HG03060 (cell line): Measurements from ENCODE around the gene STARD10.
"Not testable (repeated sequence)": the region's sequence is repeated elsewhere in the genome, so short reads cannot be mapped to it uniquely, and the experiment has no call there.

ENCODE experiments used
- ATAC-seq: cut with Tn5 transposase; IDR thresholded peaks from one replicate; pipeline ENCODE4 v1.9.1; 2021; ENCODE audit warnings: low read depth, moderate number of reproducible peaks; ENCODE audit not compliant: unreplicated experiment

The STARD10 gene

DNA sequence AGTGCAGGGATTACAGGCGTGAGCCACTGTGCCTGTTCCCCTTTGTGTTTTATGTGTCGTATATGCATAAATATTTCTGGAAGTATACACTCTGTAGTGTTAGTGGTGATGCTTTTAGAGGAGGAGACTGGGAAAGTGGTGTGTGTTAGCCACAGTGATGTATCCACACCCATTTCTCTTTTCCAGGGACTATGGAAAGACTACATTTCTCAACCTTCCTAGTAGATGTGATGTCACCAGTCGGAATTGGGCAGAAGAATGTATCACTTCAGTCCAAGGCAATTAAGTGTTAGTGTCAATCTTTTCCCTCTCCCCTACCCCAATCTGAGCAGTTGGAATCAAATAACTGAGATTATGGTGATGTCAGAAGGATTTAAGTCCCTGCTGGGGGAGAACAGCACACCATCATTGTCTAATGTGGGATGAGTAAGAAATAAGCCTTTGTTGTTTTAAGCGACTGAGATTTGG is 14.5 kb upstream of the STARD10 start:
- no peak for ATAC-seq

DNA sequence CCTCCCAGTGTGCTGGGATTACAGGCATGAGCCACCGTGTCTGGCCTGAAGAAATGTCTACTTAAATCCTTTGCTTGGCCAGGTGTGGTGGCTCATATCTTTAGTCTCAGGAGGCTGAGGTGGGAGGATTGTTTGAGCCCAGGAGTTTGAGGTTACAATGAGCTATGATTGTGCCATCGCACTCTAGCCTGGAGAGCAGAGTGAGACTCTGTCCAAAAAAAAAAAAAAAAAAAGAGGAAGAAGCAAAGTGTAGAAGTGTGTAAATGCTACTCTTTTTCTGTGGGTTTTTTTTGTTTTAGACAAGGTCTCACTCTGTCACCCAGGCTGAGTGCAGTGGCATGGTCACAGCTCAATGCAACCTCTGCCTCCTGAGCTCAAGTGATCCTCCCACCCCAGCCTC is 13.9 kb upstream of the STARD10 start:
- ATAC-seq = no peak

DNA sequence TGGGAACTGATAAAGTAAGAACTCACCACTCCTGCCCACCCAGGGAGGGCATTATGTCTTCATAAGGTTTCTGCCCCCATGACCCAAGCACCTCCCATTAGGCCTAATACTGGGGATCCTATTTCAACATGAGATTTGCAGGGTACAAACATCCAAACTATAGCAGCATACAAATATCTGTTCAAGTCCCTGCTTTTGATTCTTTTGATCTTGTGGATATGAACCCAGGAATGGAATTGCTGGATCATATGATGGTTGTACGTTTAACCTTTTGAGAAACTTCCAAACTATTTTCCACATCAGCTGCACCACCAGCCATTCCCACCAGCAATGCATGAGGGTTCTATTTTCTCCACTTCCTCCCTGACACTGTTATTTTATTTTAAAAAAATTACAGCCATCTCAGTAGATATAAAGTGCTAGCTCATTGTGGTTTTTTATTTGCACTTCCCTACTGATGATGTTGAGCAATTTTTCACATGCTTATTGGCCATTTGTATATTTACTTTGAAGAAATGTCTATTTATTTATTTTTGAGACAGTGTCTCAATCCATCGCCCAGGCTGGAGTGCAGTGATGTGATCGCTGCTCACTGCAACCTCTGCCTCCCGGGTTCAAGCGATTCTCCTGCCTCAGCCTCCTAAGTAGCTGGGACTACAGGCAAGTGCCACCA is 13.3 kb upstream of the STARD10 start:
- no peak for ATAC-seq

DNA sequence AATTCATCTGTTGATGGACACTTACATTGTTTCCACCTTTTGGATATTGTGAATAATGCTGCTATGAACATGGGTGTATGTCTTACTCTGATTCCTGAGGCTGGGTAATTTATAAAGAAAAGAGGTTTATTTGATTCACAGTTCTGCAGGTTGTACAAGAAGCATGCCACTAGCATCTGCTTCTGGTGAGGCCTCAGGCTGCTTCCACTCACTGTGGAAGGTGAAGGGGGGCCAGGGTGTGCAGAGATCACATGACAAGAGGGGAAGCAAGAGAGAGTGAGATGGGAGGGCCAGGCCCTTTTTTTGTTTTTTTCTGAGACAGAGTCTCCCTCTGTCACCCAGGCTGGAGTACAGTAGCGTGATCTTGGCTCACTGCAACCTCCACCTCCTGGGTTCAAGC is 12.5 kb upstream of the STARD10 start:
- ATAC-seq = not testable (repeated sequence)

DNA sequence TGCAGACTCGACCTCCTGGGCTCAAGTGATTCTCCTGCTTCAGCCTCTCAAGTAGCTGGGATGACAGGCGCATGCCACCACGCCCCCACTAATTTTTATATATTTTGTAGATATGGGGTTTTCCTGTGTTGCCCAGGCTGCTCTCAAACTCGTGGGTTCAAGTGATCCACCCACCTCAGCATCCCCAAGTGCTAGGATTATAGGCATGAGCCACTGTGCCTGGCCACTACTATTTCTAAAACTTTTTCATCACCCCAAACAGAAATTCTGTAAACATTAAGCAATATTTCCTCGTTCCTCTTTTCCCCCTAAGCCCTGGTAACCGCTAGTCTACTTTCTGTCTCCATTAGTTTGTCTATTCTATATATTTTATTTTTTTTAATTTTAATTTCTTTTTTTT is 11.4 kb upstream of the STARD10 start:
- ATAC-seq = no peak

DNA sequence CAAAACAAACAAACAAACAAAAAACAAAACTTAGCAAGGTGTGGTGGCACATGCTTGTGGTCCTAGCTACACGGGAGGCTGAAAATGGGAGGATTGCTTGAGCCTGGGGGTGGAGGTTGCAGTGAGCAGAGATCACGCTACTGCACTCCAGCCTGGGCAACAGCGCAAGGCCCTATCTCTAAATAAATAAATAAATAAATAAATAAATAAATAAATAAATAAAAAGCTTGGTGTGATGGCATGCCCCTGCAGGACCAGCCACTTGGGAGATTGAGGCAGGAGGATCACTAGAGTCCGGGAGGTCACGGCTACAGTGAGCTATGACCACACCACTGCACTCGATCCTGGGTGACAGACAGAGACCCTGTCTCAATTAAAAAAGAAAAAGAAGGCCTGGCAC is 9.0 kb upstream of the STARD10 start:
- ATAC-seq = no peak

DNA sequence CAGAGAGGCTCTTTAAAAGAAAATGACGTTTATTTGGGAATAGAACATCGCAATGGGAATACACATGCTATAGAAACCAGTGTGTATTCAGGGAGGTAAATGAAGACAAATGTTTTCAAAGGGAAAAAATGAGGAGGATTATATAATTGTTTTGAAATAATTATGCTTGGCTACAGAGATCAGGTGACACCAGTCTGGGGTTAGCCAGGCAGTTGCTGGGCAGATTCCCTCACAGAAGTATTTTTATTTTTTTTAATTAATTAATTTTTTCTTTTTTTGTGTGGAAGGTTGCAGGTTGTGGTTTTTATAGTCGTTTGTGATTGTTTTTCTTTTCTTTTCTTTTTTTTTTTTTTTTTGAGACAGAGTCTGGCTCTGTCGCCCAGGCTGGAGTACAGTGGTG is 5.6 kb upstream of the STARD10 start:
- ATAC-seq = no peak

DNA sequence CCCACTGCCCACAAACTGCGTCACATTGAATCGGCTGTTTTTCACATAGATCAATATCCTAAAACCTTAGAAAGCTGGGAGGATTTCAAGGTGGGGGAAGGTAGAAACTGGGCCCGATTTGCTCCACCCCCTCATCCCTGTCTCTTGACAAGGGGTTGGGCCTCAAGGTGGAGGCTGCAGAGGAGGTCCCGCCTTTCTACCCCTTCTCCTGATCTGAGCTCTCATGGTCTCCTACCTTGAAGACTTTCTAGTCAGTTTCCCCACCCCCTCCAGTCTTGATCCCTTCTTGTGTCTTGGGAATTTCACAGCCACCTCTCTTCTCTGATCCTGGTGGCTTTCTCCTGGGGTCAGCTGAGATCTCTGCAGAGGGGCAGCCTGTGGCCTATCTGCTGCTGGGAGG is 4.5 kb upstream of the STARD10 start:
- ATAC-seq = no peak

DNA sequence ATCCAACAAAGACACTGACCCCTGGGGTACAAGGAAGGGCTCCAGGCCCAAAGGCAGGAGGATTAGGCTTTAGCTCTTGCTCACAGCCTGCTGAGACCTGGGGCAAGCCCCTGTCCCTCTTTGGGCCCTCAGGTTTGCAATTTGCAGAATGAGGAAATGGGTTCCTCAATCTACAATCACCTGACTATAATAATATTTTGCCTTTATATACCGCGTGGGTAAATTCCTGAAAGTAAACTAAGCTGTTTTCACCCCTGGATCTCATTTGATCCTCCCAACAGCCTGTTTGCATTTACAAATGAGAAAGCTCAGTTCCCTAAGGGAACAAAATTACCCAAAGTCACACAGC is 797 bp downstream of the STARD10 start:
- ATAC-seq = no peak

DNA sequence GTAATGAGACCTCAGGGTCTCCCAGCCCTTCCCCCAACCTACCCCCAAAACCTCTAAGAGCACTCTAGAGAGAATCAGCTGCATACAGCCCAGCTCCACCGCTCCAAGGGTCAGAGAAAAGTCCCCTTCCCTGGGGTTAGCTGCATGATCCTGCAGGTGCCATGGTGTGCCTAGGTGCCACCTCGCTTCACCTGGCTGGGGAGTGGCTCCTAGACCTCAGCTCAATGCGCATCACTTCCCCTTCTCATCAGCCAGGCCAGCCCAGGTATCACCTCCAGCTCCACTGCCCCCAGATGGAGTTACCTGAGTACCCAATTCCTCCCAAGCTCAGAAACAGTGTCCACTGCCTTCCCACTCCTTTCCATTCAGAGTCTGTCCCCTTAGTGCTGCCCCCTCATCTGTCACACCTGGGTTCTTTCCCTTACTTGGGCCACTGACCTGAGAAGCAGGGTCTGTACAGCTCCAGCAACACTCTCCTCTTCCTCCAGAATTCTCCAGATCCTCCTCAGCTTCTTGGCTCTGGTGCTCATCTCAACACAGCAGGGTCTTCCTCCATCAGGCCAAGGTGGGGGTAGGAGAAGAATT is 1.3 kb downstream of the STARD10 start:
- no peak for ATAC-seq

DNA sequence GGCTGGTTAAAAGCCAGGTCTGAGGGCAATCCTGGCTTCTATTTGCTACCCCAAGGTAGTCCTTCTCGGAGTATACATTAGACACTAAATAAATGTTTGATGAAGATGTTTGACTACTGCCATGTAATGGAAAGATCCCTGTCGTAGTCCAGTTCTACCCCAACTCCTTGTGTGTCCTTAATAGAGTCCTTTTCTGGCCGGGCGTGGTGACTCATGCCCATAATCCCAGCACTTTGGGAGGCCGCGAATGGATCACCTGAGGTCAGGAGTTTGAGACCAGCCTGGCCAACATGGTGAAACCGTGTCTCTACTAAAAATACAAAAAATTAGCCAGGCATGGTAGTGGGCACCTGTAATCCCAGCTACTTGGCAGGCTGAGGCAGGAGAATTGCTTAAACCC is 2.6 kb downstream of the STARD10 start:
- not testable (repeated sequence) for ATAC-seq

DNA sequence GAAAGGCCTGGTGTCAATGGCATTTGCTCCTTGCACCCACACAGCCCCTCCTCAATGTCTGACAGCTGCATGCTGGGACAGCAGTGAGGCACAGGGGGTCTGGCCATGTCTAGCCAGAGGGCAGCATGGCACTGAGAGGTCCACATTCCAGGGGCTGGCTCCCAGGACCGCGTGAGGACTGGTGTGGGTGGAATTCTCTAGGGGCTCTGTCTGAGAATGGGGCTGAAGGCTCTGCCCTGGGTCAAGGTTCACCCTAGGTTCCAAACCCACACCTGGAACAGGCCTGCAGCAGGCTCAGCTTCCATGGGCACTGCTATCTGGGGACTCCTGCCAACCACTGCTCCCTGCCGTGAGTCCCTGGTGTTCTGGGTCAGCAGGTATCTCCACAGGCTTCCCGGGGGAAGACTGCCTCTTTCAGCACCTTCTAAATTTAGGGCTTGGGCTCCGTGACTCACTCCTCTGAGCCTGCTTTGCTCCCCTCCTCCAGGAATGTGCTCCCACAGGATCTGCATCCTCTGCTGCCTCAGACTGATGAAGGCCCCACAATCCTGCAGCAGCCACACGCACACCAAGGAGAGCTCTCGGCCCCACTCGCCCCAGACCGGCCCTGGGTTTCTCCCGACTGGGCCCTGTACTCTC is 4.2 kb downstream of the STARD10 start:
- no peak for ATAC-seq

DNA sequence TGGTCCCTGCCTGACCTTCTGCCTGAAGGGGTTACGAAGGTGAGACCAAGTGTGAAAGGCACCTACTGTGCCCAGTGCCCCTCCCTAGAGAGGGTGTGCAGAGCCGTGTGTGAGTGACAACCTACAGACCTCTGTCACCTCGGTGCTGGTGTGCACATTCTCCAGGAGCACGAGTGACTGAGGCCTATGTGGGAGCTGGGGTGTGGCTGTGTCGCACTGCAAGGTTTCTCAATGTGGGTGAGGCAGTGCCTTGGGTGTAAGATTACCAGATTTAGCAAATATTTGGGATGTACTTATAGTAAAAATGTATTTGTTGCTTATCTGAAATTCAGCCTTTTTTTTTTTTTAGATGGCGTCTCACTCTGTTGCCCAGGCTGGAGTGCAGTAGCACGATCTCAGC is 5.6 kb downstream of the STARD10 start:
- ATAC-seq = no peak

DNA sequence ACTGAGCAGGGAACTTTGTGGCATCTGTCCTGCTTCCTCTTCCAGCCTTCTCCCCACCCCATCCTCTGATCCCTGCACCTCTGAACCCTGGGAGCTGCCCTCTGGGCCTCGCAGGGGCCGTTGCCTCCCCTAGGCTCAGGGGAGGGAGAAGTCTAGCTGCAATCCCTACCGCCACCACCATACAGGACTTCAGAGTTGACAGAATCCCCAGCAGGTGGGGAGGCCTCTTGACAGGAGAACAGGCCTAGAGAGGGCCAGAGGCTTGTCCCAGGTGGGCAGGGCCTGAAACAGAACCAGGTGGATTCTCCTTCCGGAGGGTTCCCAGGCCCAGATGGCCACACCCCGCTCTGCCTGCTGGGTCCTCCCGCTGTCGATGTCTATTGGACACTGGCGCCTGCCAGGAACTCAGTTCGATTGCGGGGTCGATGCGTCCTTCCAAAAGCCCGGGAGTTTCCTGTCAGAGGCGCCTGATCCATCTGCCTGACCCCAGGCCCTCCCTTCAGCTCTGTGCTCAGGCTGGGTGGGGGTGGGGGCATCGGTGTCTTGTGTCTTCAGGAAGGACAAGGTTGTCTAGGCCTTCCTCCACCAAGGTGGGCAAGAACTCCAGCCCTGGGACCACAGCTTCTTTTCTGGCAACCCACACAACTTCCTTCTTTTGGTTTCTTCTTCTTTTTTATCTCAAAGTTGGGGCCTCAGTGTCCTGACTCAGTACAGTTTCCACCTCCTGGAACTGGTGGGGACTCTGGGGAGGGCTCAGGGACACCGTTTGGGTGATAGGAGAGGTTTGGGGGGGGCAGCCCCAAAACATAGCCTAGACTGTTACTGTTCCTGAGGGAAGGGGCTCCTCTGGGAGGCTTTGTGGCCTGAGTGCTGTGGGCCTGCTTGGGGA is 6.4 kb downstream of the STARD10 start:
- no peak for ATAC-seq

DNA sequence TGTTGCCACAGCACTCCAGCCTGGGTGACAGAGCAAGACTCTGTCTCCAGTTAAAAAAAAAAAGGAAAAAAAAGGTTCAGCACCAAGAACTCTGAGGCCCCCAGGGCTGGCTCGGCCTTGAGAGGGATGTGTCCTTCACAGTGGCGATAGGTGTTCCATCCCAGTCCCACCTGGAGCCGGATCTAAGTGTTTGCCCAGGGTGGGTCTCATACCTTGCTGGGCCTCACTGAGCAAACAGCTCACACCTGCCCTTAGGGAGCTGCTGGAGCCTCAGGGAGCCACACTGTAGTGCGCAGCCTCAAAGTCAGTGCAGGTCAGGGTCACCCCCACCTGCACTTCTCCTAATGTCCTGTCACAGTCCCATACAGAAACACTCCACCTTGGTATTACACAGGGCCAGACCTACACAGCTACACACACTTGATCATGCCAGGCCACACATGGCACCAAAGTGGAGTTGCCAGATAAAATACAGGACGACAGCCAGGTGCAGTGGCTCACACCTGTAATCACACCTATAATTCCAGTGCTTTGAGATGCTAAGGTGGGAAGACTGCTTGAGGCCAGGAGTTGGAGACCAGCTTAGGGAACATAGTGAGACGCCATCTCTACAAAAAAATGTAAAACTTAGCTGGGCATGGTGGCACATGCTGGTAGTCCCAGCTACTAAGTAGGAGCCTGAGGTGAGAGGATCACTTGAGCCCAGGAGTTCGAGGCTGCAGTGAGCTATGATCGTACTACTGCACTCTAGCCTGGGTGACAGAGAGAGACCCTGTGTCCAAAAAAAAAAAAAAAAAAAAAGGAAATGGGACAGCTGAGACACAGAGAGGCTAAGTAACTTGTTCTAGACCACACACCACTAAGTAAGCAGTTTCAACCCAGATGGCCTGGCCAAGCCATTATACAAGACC is 7.3 kb downstream of the STARD10 start:
- ATAC-seq = no peak

DNA sequence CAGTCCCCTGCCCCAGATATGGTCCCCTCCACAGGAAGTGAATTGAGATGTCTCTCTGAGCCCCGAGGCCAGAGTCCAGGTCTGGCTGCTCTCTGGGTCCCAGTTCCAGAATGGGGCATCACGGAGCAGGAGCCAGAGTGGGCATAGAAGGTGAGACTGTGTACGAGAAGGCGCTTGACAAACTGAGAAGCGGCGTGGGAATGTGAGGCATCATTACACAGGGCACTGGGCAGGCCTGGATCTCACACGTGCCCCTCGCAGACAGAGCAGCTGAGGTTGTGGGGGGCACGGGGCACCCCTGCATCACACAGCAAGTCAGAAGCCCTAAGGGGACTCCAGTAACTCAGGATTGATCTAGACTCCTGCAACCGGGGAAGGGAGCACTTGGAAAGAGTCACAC is 9.2 kb downstream of the STARD10 start:
- no peak for ATAC-seq

DNA sequence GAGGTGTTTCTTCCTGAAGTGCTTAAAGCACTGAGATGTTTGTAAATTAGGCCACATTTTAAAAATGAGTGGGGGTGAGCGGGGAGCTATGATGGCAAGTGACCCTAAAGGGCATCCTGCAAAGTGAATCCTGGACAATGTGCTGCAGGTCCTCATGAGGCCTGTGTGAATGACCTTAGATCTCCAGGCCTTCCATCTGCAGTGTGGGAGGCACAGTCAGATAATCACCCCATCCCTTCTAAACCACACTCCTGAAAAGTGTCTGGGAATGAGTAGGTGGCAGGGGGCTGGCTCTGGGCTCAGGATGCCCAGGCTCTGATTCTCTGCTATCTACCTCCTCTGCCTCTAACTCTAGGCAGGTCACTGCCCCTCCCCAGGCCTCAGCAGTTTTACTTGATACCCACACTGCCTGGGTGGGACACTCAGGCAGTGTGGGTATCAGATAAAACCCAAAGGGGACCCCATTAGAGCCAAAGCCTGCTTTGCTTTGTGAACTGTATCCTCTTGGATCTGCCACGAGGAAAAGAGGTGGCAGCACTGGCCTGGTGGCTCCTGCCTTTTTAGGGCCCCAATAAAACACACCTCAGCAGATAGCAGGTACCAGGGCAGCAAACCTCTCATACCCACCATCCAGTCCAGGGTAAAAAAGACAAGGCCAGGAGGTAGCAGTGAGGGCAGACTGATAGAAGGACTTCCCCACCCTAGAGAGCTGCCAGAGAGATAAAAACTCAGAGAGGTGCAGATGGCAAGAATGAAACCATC is 10.5 kb downstream of the STARD10 start:
- no peak for ATAC-seq

DNA sequence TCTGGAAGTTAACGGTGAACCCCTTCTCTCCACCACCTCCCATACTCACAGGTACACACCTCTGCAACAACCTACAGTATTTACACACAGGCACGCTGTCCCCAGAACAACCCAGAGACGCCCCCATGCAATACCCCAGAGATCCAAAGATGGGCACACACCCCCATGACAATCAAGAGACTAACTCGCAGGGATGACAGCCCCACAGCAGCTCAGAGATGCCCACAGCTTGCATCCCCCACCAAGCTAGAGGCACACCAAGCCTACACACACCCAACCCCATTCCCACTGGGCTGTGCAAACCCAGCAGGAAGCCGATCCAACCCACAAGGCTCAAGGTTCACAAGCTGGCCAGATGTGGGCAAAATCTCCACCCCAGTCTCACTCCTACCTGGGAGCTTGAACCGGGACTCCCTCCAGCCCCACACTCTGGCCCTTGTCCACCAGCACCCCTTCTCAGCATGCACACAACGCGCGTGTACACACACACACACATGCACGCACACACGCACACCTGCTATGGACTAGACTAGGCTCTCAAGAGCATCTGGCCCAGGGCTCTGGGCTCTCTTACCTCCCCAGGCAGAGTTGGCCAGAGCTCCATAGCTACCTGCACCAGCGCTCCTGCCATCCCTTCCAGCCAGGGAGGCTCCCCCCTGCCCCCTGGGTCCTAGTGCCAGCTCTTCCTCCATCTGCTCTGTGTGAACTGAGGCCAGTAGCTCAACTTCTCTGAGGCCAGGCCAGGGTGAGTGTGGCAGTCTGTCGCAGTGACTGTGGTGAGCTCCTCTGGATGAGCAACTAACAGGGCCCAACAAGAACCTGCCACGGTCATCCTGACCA is 11.5 kb downstream of the STARD10 start:
- no peak for ATAC-seq
